Measurements from ENCODE around the gene MSRB3. TPM values are rescaled to one million over a fixed set of nuclear protein-coding genes. Genes with fewer than 3 reads are reported as not detected.

MSRB3 gene
- total and polyA plus RNA-seq, 9 donors, result 14.9 to 58.8 (median 27.1) TPM

GRCh38 chr12:65461017-65461416 lies 182.5 kb downstream of the MSRB3 start:
- Histone ChIP-seq H3K36me3 (no peaks in the 10 kb centered on the region), H3K27ac (no peak overlapping the region)
- TF ChIP-seq EP300 (IDR thresholded peaks at IDR 0.05) (no peak), POLR2A (IDR thresholded peaks at IDR 0.05) (no peak)
- TF ChIP-seq, protein P1, sequence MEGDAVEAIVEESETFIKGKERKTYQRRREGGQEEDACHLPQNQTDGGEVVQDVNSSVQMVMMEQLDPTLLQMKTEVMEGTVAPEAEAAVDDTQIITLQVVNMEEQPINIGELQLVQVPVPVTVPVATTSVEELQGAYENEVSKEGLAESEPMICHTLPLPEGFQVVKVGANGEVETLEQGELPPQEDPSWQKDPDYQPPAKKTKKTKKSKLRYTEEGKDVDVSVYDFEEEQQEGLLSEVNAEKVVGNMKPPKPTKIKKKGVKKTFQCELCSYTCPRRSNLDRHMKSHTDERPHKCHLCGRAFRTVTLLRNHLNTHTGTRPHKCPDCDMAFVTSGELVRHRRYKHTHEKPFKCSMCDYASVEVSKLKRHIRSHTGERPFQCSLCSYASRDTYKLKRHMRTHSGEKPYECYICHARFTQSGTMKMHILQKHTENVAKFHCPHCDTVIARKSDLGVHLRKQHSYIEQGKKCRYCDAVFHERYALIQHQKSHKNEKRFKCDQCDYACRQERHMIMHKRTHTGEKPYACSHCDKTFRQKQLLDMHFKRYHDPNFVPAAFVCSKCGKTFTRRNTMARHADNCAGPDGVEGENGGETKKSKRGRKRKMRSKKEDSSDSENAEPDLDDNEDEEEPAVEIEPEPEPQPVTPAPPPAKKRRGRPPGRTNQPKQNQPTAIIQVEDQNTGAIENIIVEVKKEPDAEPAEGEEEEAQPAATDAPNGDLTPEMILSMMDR (IDR thresholded peaks at IDR 0.05), result no peak

DNA sequence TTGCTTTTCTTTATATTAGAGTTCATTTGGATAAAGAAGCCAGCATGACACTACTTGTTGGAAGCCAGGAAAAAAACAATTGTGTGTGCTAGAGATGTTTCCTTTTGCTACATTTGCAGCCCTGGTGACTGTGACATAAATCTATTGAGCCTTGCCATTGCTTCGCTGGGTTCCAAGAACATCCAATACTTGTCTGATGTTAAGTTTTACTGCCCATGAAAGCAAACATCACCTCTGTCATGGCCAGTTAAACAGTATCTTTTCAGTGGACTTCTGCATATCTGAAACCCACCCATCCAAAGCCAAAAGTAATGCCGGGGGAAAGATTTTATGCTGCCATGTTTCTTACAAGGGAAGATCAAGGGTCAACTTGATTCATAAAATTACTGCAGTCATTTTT lies 184.0 kb downstream of the MSRB3 start:
- no peaks in the 10 kb centered on the region for H3K36me3 ChIP-seq
- intact Hi-C loops (cut with DNase I), result no loop called here
- no peaks in the 10 kb centered on the region for H3K27me3 ChIP-seq
- H3K4me1 ChIP-seq (ENCODE audit: insufficient read depth), result no peaks in the 10 kb centered on the region
- H3K4me3 ChIP-seq, result no peak overlapping the region
- TF ChIP-seq EP300 (IDR thresholded peaks at IDR 0.05) (no peak), POLR2A (IDR thresholded peaks at IDR 0.05) (no peak)
- TF ChIP-seq, protein P1 (IDR thresholded peaks at IDR 0.05), result no peak
- 88 to 94% (median 93%) methylated on average over 2 of the region's 2 CpGs for WGBS, 3 donors
- DNase-seq, result no peak
- H3K27ac ChIP-seq, result no peak overlapping the region
- H3K9me3 ChIP-seq, result no peaks in the 10 kb centered on the region

More at GRCh38 chr12:65461017-65461416, 182.5 kb downstream of the MSRB3 start:
- Histone ChIP-seq H3K9me3 (no peaks in the 10 kb centered on the region), H3K4me3 (no peak overlapping the region), H3K4me1 (ENCODE audit: insufficient read depth) (no peaks in the 10 kb centered on the region), H3K27me3 (no peaks in the 10 kb centered on the region)
- 85 to 91% (median 90%) methylated on average over 2 of the region's 2 CpGs for WGBS, 3 donors
- intact Hi-C loops (cut with DNase I), result no loop called here
- no peak for DNase-seq

GRCh38 chr12:65463082-65463481 lies 184.6 kb downstream of the MSRB3 start:
- WGBS, 3 donors, result 94% methylated on average over 9 of the region's 9 CpGs
- no peak for DNase-seq
- no peaks in the 10 kb centered on the region for H3K36me3 ChIP-seq
- no peaks in the 10 kb centered on the region for H3K9me3 ChIP-seq
- H3K27ac ChIP-seq, result no peak overlapping the region
- no peaks in the 10 kb centered on the region for H3K27me3 ChIP-seq
- H3K4me1 ChIP-seq (ENCODE audit: insufficient read depth), result no peaks in the 10 kb centered on the region
- intact Hi-C loops (cut with DNase I), result no loop called here
- TF ChIP-seq, protein P1 (IDR thresholded peaks at IDR 0.05), result no peak
- TF ChIP-seq EP300 (IDR thresholded peaks at IDR 0.05), result no peak
- no peak for TF ChIP-seq POLR2A (IDR thresholded peaks at IDR 0.05)
- H3K4me3 ChIP-seq, result no peak overlapping the region

DNA sequence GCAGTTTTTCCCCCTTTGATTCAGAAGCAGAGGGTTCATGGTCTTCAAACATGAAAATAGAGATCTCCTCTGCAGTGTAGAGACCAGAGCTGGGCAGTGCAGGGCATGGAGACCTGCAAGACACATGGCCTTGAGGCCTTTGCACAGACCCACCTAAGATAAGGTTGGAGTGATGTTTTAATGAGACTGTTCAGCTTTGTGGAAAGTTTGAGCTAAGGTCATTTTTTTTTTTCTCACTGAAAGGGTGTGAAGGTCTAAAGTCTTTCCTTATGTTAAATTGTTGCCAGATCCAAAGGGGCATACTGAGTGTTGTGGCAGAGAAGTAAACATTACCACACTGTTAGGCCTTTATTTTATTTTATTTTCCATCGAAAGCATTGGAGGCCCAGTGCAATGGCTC lies 185.1 kb downstream of the MSRB3 start:
- no peaks in the 10 kb centered on the region for H3K36me3 ChIP-seq
- DNase-seq, result no peak
- no peak overlapping the region for H3K27ac ChIP-seq
- H3K27me3 ChIP-seq, result no peaks in the 10 kb centered on the region
- WGBS, 3 donors, result 98 to 100% (median 100%) methylated on average over 1 of the region's 1 CpG
- no peaks in the 10 kb centered on the region for H3K4me1 ChIP-seq (ENCODE audit: insufficient read depth)
- TF ChIP-seq EP300 (IDR thresholded peaks at IDR 0.05) (no peak), POLR2A (IDR thresholded peaks at IDR 0.05) (no peak)
- TF ChIP-seq, protein P1 (IDR thresholded peaks at IDR 0.05), result no peak
- no peaks in the 10 kb centered on the region for H3K9me3 ChIP-seq
- intact Hi-C loops (cut with DNase I), result no loop called here
- no peak overlapping the region for H3K4me3 ChIP-seq

Measured in ovary (tissue), 9 donors.